Stimulated activated CD4-positive, alpha-beta T cell treated with anti-CD3 and anti-CD28 coated beads, TNF-alpha, amount 100 ng/mL, for 1 hour (primary cell): ENCODE results near the gene VOPP1.
"Not testable (repeated sequence)": the region's sequence is repeated elsewhere in the genome, so short reads cannot be mapped to it uniquely, and the experiment has no call there.

ENCODE experiments used
- DNase-seq, 3 donors: peaks; one replicate each; pipeline ENCODE4 v3.0.0-alpha.2; 2020; ENCODE audit warnings: low read depth in 3 of 3, low spot score in 1 of 3

Gene VOPP1

GRCh38 chr7:55582656-55583055, 10.4 kb upstream of the VOPP1 start:
- not testable (repeated sequence) for DNase-seq

GRCh38 chr7:55576753-55577152, 4.5 kb upstream of the VOPP1 start:
- no peak for DNase-seq

GRCh38 chr7:55575733-55576132, 3.4 kb upstream of the VOPP1 start:
- no peak for DNase-seq

- no peak for DNase-seq
These were observed 2.8 kb upstream of the VOPP1 start for GRCh38 chr7:55575098-55575497.

- no peak for DNase-seq
These were observed 1.9 kb upstream of the VOPP1 start for GRCh38 chr7:55574051-55574717.

GRCh38 chr7:55573234-55573900, 1.1 kb upstream of the VOPP1 start:
- DNase-seq: no peak

- DNase-seq: peak; percentile 24 to 37 (median 33)
These were observed 558 bp downstream of the VOPP1 start for GRCh38 chr7:55571511-55572377.

- DNase-seq: no peak
These were observed 1.4 kb downstream of the VOPP1 start for GRCh38 chr7:55570939-55571338.

- DNase-seq: no peak
These were observed 2.0 kb downstream of the VOPP1 start for GRCh38 chr7:55570218-55570873.

GRCh38 chr7:55569797-55570196, 2.5 kb downstream of the VOPP1 start:
- no peak for DNase-seq

GRCh38 chr7:55569269-55569663, 3.0 kb downstream of the VOPP1 start:
- no peak for DNase-seq

GRCh38 chr7:55568613-55569268, 3.6 kb downstream of the VOPP1 start:
- DNase-seq: no peak

GRCh38 chr7:55567571-55567970, 4.7 kb downstream of the VOPP1 start:
- no peak for DNase-seq

GRCh38 chr7:55565681-55566080, 6.6 kb downstream of the VOPP1 start:
- DNase-seq: no peak

GRCh38 chr7:55563596-55564325, 8.5 kb downstream of the VOPP1 start:
- no peak for DNase-seq

GRCh38 chr7:55561690-55562089, 10.6 kb downstream of the VOPP1 start:
- DNase-seq: no peak

- DNase-seq: no peak
These were observed 13.1 kb downstream of the VOPP1 start for GRCh38 chr7:55558962-55559920.

GRCh38 chr7:55557666-55558188, 14.6 kb downstream of the VOPP1 start:
- no peak for DNase-seq

- no peak for DNase-seq
These were observed 15.8 kb downstream of the VOPP1 start for GRCh38 chr7:55556492-55556891.
